ENCODE results near the gene VPS8.
"Not testable (repeated sequence)": the region's sequence is repeated elsewhere in the genome, so short reads cannot be mapped to it uniquely, and the experiment has no call there.

The VPS8 gene

GRCh38 chr3:184970186-184970585 is 158.2 kb downstream of the VPS8 start:
- no peak for TF ChIP-seq CTCF (conservative IDR thresholded peaks at IDR 0.05; ENCODE audit: low read depth, low read length)
- H3K4me3 ChIP-seq (ENCODE audit: low read depth, low read length): no peak overlapping the region

GRCh38 chr3:184977796-184978195 is 165.8 kb downstream of the VPS8 start:
- no peak overlapping the region for H3K4me3 ChIP-seq (ENCODE audit: low read depth, low read length)
- no peak for TF ChIP-seq CTCF (conservative IDR thresholded peaks at IDR 0.05; ENCODE audit: low read depth, low read length)
- DNase-seq (ENCODE audit: low read depth): no peak

More at GRCh38 chr3:184970186-184970585, 158.2 kb downstream of the VPS8 start:
- DNase-seq (ENCODE audit: low read depth): no peak

- no peak for DNase-seq (ENCODE audit: low read depth)
- TF ChIP-seq CTCF (conservative IDR thresholded peaks at IDR 0.05; ENCODE audit: low read depth, low read length): no peak
- H3K4me3 ChIP-seq (ENCODE audit: low read depth, low read length): no peak overlapping the region
Observed at GRCh38 chr3:184981071-184981470, 169.1 kb downstream of the VPS8 start.

GRCh38 chr3:184982076-184982475 is 170.1 kb downstream of the VPS8 start:
- H3K4me3 ChIP-seq (ENCODE audit: low read depth, low read length): no peak overlapping the region
- no peak for DNase-seq (ENCODE audit: low read depth)
- TF ChIP-seq CTCF (conservative IDR thresholded peaks at IDR 0.05; ENCODE audit: low read depth, low read length): no peak

- TF ChIP-seq CTCF (conservative IDR thresholded peaks at IDR 0.05; ENCODE audit: low read depth, low read length): no peak
- no peak overlapping the region for H3K4me3 ChIP-seq (ENCODE audit: low read depth, low read length)
- no peak for DNase-seq (ENCODE audit: low read depth)
Observed at GRCh38 chr3:184985586-184985985, 173.6 kb downstream of the VPS8 start.

- no peak for TF ChIP-seq CTCF (conservative IDR thresholded peaks at IDR 0.05; ENCODE audit: low read depth, low read length)
- no peak overlapping the region for H3K4me3 ChIP-seq (ENCODE audit: low read depth, low read length)
- no peak for DNase-seq (ENCODE audit: low read depth)
Observed at GRCh38 chr3:184986366-184986889, 174.5 kb downstream of the VPS8 start.

- no peak for TF ChIP-seq CTCF (conservative IDR thresholded peaks at IDR 0.05; ENCODE audit: low read depth, low read length)
- H3K4me3 ChIP-seq (ENCODE audit: low read depth, low read length): no peak overlapping the region
- no peak for DNase-seq (ENCODE audit: low read depth)
Observed at GRCh38 chr3:184993394-184993793, 181.4 kb downstream of the VPS8 start.

- DNase-seq (ENCODE audit: low read depth); H3K4me3 ChIP-seq (ENCODE audit: low read depth, low read length): not testable (repeated sequence)
Observed at GRCh38 chr3:185003876-185004275, 191.9 kb downstream of the VPS8 start.

Measured in choroid plexus epithelial cell (primary cell).